NCI-H1092 (cell line): ENCODE measurements around the gene SERINC2.

ENCODE experiments used
- DNase-seq: peaks from one replicate; lab custom pipeline; 2025; lab: John Stamatoyannopoulos, UW

SERINC2 gene

GRCh38 chr1:31412732-31413404 lies at the start of gene SERINC2:
Gene SERINC2, plus strand, starts transcription at chr1:31413213. Its CDS starts 53 bp downstream, at chr1:31413266.
- no peak for DNase-seq

GRCh38 chr1:31364561-31365250 lies 48.3 kb upstream of the SERINC2 start:
- no peak for DNase-seq

- DNase-seq = no peak
Observed at GRCh38 chr1:31366796-31367195, 46.2 kb upstream of the SERINC2 start.

GRCh38 chr1:31368611-31369107 lies 44.4 kb upstream of the SERINC2 start:
- DNase-seq = no peak

GRCh38 chr1:31370021-31370420 lies 43.0 kb upstream of the SERINC2 start:
- DNase-seq = no peak

GRCh38 chr1:31370565-31370964 lies 42.4 kb upstream of the SERINC2 start:
- no peak for DNase-seq

GRCh38 chr1:31371121-31371959 lies 41.7 kb upstream of the SERINC2 start:
- no peak for DNase-seq

GRCh38 chr1:31372051-31372450 lies 41.0 kb upstream of the SERINC2 start:
- no peak for DNase-seq

GRCh38 chr1:31372751-31373055 lies 40.3 kb upstream of the SERINC2 start:
- DNase-seq = no peak

- peak; percentile 27 for DNase-seq
Observed at GRCh38 chr1:31373056-31373896, 39.7 kb upstream of the SERINC2 start, which contains the start of gene FABP3. Gene FABP3, minus strand, starts transcription at chr1:31373076. Its CDS starts 62 bp downstream, at chr1:31373014.

GRCh38 chr1:31373897-31374486 lies 39.0 kb upstream of the SERINC2 start:
- DNase-seq = no peak

GRCh38 chr1:31374511-31375196 lies 38.4 kb upstream of the SERINC2 start:
- no peak for DNase-seq

GRCh38 chr1:31376375-31377134 lies 36.5 kb upstream of the SERINC2 start:
- DNase-seq = no peak

- no peak for DNase-seq
Observed at GRCh38 chr1:31377364-31377863, 35.6 kb upstream of the SERINC2 start.

- no peak for DNase-seq
Observed at GRCh38 chr1:31378001-31378400, 35.0 kb upstream of the SERINC2 start.

GRCh38 chr1:31380181-31380580 lies 32.8 kb upstream of the SERINC2 start:
- no peak for DNase-seq

GRCh38 chr1:31381394-31382294 lies 31.4 kb upstream of the SERINC2 start:
- DNase-seq = no peak

GRCh38 chr1:31382379-31382989 lies 30.5 kb upstream of the SERINC2 start:
- no peak for DNase-seq
